Mesothelial cell of epicardium (in vitro differentiated cells): ENCODE measurements around the gene TRIP12. TPM values are rescaled to one million over a fixed set of nuclear protein-coding genes. Genes with fewer than 3 reads are reported as not detected.
"Not testable (repeated sequence)": the region's sequence is repeated elsewhere in the genome, so short reads cannot be mapped to it uniquely, and the experiment has no call there.

Experiments used
- DNase-seq, 2 experiments: peaks; one replicate each; pipeline ENCODE4 v3.0.0; 2021; ENCODE audit warnings: low spot score in 2 of 2; ENCODE audit not compliant: unreplicated experiment in 2 of 2
- H3K27ac Mint-ChIP-seq: 2 replicates; pipeline ENCODE4 v1.8.0; 2021; ENCODE audit warnings: mixed read lengths
- H3K27me3 Mint-ChIP-seq: 2 replicates; pipeline ENCODE4 v1.8.0; 2021; ENCODE audit warnings: low read depth, mixed read lengths
- H3K36me3 Mint-ChIP-seq: 2 replicates; pipeline ENCODE4 v1.8.0; 2021; ENCODE audit warnings: mixed read lengths
- H3K4me1 Mint-ChIP-seq: 2 replicates; pipeline ENCODE4 v1.8.0; 2021; ENCODE audit warnings: mixed read lengths
- H3K4me3 Mint-ChIP-seq: 2 replicates; pipeline ENCODE4 v1.8.0; 2021; ENCODE audit warnings: mild to moderate bottlenecking, moderate library complexity, mixed read lengths
- H3K9me3 Mint-ChIP-seq: 2 replicates; pipeline ENCODE4 v1.8.0; 2021; ENCODE audit warnings: mixed read lengths
- total RNA-seq: library from RNA; stranded (reverse); gene quantifications from 3 replicates; pipeline ENCODE4 v1.2.1, GENCODE V29; 2021
- TF ChIP-seq, protein P1 (sequence below): fragments of 200-600 bp; sonication (generic); IDR thresholded peaks from one replicate; pipeline ENCODE4 v1.5.0; 2021; ENCODE audit warnings: antibody characterized with exemption; ENCODE audit not compliant: unreplicated experiment

TRIP12 gene
- total RNA-seq, 1 donor from 2014 or later: 253 TPM

DNA sequence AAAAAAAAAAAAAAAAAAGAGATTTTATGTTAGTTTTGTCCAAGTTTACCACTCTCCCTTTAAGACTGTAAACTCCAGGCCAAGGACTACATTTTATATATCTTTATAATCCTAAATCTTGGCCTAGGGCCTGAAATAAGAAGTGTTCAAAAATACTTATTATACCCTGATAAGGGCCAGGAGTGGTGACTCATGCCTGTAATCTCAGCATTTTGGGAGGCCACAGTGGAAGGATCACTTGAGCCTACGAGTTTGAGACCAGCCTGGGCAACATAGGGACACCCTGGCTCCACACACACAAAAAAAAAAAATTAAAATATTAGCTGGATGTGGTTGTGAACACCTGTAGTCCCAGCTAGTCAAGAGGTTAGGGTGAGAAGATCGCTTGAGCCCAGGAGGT lies 12.7 kb downstream of the TRIP12 start:
- Mint-ChIP-seq H3K27me3 (no peaks in the 10 kb centered on the region), H3K4me1 (peaks cover 14% of the 10 kb centered on the region), H3K4me3 (no peak overlapping the region), H3K36me3 (peaks cover 10% of the 10 kb centered on the region), H3K27ac (no peak overlapping the region), H3K9me3 (no peaks in the 10 kb centered on the region)
- no peak for DNase-seq
- TF ChIP-seq, protein P1, sequence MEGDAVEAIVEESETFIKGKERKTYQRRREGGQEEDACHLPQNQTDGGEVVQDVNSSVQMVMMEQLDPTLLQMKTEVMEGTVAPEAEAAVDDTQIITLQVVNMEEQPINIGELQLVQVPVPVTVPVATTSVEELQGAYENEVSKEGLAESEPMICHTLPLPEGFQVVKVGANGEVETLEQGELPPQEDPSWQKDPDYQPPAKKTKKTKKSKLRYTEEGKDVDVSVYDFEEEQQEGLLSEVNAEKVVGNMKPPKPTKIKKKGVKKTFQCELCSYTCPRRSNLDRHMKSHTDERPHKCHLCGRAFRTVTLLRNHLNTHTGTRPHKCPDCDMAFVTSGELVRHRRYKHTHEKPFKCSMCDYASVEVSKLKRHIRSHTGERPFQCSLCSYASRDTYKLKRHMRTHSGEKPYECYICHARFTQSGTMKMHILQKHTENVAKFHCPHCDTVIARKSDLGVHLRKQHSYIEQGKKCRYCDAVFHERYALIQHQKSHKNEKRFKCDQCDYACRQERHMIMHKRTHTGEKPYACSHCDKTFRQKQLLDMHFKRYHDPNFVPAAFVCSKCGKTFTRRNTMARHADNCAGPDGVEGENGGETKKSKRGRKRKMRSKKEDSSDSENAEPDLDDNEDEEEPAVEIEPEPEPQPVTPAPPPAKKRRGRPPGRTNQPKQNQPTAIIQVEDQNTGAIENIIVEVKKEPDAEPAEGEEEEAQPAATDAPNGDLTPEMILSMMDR: no peak

DNA sequence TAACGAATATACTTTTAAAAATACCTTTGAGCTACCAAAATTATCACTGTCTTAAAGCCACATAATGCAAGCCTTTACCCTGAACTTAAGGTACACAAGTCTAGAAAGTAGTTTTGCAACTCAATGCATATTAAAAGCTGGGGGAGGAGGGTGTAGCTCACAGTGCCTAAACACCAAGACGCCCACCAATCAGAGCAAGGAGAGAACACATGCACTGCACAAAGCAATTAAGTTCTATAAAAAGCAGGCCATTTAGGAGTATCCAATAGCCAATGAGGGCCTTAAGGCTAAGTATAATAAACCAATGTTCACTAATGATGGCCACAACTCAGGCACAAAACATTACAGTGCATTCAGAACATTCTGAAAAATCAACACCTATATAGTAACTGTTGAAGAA lies 16.2 kb downstream of the TRIP12 start:
- no peak for DNase-seq
- peaks cover 14% of the 10 kb centered on the region for H3K36me3 Mint-ChIP-seq
- no peaks in the 10 kb centered on the region for H3K9me3 Mint-ChIP-seq
- H3K4me3 Mint-ChIP-seq: no peak overlapping the region
- H3K27ac Mint-ChIP-seq: no peak overlapping the region
- TF ChIP-seq, protein P1: no peak
- peaks cover 3% of the 10 kb centered on the region for H3K4me1 Mint-ChIP-seq
- H3K27me3 Mint-ChIP-seq: no peaks in the 10 kb centered on the region

DNA sequence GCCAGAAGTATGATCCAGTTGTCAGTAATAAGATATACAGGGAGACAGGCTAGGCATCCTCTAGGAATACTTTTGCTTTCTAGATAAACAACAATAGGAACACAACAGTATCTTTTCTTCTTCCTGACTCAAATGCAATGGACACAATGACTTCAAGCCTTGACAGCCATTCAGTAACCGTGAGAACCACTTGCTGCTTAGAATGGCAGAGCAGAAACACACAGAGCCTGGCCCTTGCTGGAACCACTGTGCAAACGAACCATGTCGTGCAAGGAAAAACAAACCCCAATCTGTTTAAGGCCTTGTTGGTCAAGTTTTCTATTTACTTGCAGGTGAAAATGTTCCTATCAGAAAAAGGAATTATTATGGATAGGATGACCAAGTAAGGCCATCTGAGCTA lies 18.8 kb downstream of the TRIP12 start:
- TF ChIP-seq, protein P1: no peak
- H3K36me3 Mint-ChIP-seq: peaks cover 11% of the 10 kb centered on the region
- H3K27ac Mint-ChIP-seq: no peak overlapping the region
- no peaks in the 10 kb centered on the region for H3K4me1 Mint-ChIP-seq
- no peaks in the 10 kb centered on the region for H3K27me3 Mint-ChIP-seq
- no peaks in the 10 kb centered on the region for H3K9me3 Mint-ChIP-seq
- DNase-seq: no peak
- no peak overlapping the region for H3K4me3 Mint-ChIP-seq

DNA sequence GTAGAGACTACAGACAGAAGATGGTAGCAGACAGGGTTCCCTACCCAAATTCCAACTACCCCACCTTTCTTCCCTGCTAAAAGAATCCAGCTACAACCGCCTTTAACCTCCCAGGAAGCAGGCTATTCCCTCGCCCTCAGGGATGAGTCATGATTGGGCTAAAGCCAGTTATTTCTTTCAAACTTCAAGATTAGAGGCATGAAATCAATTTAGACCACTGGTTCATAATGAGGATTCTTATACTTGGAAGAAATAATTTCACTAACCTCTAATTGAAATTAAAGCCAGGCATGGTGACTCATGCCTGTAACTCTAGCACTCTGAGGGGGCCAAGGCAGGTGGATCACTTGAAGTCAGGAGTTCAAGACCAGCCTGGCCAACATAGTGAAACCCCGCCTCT lies 20.0 kb downstream of the TRIP12 start:
- H3K4me3 Mint-ChIP-seq: no peak overlapping the region
- H3K27me3 Mint-ChIP-seq: no peaks in the 10 kb centered on the region

DNA sequence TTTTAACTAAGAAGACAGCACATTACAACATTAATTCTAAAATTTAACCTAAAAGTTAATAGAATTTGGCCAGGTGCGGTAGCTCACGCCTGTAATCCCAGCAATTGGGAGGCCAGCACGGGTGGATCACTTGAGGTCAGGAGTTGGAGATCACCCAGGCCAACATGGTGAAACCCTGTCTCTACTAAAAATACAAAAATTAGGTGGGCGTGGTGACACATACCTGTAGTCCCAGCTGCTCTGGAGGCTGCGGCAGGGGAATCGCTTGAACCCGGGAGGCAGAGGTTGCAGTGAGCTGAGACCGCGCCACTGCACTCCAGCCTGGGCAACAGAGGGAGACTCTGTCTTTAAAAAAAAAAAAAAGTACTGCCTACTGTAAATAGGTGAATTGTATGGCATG lies 21.3 kb downstream of the TRIP12 start:
- not testable (repeated sequence) for H3K36me3 Mint-ChIP-seq, H3K27ac Mint-ChIP-seq, H3K4me1 Mint-ChIP-seq, DNase-seq, H3K4me3 Mint-ChIP-seq, H3K9me3 Mint-ChIP-seq, H3K27me3 Mint-ChIP-seq

More for the DNA sequence above, 20.0 kb downstream of the TRIP12 start:
- Mint-ChIP-seq H3K9me3 (no peaks in the 10 kb centered on the region), H3K4me1 (no peaks in the 10 kb centered on the region), H3K36me3 (peaks cover 6% of the 10 kb centered on the region), H3K27ac (no peak overlapping the region)
- no peak for DNase-seq
- TF ChIP-seq, protein P1: no peak

DNA sequence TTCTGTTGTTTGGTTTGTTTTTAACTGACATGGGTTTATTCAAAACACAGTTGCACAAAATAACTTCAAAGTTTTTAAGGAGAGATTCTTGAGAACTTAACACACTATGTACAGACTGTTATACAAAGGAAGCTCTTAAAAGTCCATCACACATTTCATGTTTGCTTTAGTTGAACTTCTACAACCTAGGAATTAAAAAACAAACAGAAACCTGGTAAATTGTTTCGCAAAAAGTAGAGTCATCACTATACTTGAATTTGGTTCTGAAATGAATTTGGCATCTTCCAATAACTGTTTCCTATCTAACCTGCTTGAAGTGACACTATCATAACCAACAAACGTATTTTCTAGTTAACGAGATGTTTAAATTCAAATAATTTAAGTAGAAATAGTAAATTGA lies 21.8 kb downstream of the TRIP12 start:
- H3K36me3 Mint-ChIP-seq: peaks cover 6% of the 10 kb centered on the region
- no peak overlapping the region for H3K4me3 Mint-ChIP-seq
- no peaks in the 10 kb centered on the region for H3K27me3 Mint-ChIP-seq
- no peaks in the 10 kb centered on the region for H3K9me3 Mint-ChIP-seq
- DNase-seq: no peak
- TF ChIP-seq, protein P1: no peak
- no peaks in the 10 kb centered on the region for H3K4me1 Mint-ChIP-seq
- H3K27ac Mint-ChIP-seq: no peak overlapping the region
